Prostate gland (tissue), 2 donors: Measurements from ENCODE around the gene CADPS.

Experiments used
- CTCF ChIP-seq, 4 experiments: fragments of 200-600 bp in 2 of 4; fragments of 450-650 bp in 2 of 4; sonication (generic) in 2 of 4; IDR thresholded peaks; 1 replicate in 3 of 4; 2 replicates in 1 of 4; pipeline ENCODE4 v1.5.1; 2016 to 2019; ENCODE audit warnings: antibody characterized with exemption in 4 of 4, mild to moderate bottlenecking in 2 of 4, moderate library complexity in 2 of 4
- POLR2AphosphoS5 ChIP-seq: sonication (generic); formaldehyde crosslinking; IDR thresholded peaks from one replicate; pipeline ENCODE4 v1.6.1; 2017; ENCODE audit warnings: antibody characterized with exemption

- TF ChIP-seq CTCF (IDR thresholded peaks at IDR 0.05): no peak
- no peak for TF ChIP-seq POLR2AphosphoS5
Observed at GRCh38 chr3:62705721-62706120, 169.5 kb downstream of the CADPS start.
